GF-D8 (cell line): ENCODE measurements around the gene RBM47.
"Not testable (repeated sequence)": the region's sequence is repeated elsewhere in the genome, so short reads cannot be mapped to it uniquely, and the experiment has no call there.

Experiments
- DNase-seq: peaks from one replicate; lab custom pipeline; 2025; lab: John Stamatoyannopoulos, UW

Gene RBM47

DNA sequence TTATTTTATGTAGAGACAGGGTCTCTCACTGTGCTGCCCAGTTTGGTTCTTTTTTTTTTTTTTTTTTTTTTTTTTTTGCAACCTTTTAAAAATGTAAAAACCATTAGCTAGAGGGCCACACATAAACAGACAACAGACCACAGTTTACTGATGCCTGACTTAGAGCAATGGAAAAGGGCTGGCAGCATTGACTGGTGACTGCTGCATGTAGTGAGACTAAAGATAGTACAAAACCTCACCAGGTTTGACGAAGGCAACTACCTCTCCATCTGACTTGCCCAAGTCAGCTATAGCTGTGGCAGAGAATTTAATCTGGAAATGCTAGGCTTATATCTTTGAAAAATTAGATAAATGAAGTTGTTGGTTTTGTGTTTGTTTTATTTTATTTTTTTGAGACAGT is 102.9 kb downstream of the RBM47 start:
- DNase-seq, result no peak

DNA sequence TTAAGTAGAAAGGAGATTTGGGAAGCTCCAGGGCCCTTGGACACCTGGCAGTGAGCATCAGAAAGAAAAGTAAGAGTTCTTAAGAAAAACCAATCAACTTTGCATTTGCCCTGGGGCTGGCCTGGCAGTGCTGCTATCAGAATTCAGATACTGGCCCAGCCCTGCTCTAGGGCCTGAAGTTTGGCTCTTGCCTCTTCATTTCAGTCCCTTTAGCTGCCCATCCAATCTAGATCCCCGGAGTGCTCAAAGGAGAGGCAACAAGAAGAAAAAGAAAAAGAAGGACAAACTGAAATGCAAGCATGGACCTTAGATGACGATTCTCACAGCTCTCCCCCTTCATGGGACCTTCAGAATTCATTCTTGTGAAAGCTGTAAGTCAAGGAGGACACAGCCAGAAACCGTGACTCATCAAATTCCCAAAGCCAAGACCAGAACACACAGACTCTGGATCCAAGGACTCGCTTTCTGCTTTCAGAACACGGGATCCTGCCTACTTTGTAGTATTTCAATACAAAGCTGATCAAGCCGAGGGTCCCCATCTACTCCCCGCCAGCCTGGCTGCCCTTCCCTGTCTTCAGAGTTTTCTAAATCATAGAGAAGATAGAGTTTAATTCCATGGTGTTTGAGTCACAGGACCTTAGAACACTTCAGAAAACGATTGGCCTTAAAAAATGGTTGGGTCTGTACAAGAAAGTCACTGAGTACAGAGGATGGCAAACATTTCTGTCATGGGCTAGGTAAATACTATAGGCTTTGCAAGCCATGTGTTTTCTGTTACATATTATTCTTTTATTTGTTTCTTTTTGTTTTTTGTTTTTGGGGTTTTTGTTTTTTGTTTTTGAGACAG is 103.7 kb downstream of the RBM47 start:
- no peak for DNase-seq

DNA sequence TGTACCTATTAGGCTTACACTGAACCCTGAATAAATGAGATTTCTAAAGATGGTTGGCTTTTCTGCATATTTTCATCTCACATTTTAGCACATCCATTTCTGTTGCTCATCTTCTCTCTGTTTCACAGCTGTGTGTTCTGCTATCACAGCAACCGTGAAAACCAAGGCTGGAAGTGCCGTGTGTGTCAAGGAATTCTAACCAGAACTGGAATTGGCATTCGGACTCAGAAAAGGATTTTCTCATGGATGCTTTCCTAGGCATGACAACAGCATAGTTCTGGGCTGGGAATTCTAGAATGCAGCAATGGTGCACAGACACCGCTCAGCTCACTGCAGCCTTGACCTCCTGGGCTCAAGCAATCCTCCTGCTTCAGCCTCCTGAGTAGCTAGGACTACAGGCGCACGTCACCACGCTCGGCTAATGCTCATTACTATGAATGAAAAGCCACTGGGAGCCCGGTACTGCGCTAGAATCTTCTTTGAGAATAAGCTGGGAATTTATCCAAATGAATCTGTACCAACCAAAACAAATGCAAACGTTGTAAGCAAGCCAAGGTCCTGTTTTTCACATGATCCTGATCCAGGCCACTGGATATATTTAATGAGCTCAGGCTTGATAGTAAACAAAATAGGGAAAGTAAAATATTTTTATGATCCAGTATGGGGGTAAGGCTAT is 105.2 kb downstream of the RBM47 start:
- DNase-seq, result no peak

DNA sequence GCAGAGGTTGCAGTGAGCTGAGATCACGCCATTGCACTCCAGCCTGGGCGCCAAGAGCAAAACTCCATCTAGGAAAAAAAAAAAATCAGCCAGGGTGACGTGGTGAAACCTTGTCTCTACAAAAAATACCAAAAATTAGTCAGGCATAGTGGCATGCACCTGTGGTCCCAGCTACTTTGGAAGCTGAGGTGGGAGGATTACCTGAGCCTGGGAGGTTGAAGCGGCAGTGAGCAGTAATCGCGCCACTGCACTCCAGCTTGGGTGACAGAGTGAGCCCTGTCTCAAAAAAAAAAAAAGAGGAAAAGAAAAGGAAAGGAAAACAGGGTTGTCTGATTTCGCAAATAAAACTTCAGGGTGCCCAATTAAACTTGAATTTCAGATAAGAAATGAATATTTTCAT is 106.1 kb downstream of the RBM47 start:
- no peak for DNase-seq

DNA sequence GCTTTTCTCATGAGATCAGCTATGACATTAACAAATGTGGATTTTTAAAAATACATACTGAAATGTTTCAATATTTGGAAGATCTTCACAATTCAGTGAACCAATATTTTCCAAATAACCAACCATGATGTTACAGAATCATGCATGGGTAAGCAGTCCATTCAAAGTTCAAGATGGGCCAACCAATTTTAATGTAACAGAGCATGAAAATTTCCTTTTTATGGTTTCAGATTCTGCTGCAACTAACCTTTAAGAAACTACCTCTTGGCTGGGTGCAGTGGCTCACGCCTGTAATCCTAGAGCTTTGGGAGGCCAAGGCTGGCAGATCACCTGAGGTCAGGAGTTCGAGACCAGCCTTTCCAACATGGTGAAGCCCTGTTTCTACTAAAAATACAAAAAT is 107.7 kb downstream of the RBM47 start:
- DNase-seq, result no peak

DNA sequence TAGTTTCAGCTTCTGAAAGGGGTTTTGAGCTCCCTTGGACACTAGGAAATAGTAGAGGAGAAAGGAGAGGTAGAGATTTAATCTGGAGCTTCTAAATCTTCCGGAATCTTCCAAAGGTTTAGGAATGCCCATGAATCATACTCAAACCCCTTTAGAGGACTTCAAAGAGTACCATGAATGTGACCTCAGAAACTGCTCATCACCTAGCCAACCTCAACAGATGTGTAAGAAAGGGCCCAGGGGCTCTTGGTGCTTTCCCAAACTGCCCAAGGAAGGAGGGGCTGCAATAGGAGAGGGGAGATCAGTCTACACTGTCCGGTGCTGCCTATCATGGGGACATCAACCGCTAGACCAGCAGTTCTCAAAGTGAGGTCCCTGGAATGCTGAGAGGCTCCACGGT is 109.1 kb downstream of the RBM47 start:
- DNase-seq, result no peak

DNA sequence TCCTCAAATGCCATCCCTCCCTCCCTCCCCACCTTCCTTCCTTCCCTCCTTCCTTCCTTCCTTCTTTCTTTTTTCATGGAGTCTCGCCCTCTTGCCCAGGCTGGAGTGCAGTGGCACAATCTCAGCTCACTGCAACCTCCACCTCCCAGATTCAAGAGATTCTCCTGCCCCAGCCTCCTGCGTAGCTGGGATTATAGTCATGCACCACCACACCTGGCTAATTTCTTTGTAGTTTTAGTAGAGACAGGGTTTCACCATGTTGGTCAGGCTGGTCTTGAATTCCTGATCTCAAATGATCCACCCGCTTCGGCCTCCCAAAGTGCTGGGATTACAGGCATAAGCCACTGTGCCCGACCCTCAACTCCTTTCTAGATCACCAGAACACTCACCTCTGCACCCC is 112.6 kb downstream of the RBM47 start:
- not testable (repeated sequence) for DNase-seq

DNA sequence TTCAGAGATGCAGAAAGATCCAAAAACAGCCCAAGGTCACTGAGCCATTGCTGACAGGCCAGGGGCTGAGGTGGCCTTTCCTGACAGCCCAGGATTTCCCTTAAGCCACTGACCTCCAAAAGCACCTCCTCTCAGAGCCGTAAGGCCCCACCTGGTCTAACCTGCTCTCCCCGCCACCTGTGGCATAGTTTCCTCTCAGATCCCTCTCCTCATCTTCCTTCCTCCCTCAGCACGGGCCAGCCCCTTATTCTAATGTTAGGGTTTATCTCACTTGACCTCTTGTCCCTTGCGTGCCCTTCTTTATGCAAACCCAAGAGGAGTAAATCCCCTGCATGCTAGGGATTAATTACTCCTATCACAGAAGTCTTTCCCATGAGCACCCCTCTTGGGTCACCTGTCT is 113.0 kb downstream of the RBM47 start:
- DNase-seq, result no peak

DNA sequence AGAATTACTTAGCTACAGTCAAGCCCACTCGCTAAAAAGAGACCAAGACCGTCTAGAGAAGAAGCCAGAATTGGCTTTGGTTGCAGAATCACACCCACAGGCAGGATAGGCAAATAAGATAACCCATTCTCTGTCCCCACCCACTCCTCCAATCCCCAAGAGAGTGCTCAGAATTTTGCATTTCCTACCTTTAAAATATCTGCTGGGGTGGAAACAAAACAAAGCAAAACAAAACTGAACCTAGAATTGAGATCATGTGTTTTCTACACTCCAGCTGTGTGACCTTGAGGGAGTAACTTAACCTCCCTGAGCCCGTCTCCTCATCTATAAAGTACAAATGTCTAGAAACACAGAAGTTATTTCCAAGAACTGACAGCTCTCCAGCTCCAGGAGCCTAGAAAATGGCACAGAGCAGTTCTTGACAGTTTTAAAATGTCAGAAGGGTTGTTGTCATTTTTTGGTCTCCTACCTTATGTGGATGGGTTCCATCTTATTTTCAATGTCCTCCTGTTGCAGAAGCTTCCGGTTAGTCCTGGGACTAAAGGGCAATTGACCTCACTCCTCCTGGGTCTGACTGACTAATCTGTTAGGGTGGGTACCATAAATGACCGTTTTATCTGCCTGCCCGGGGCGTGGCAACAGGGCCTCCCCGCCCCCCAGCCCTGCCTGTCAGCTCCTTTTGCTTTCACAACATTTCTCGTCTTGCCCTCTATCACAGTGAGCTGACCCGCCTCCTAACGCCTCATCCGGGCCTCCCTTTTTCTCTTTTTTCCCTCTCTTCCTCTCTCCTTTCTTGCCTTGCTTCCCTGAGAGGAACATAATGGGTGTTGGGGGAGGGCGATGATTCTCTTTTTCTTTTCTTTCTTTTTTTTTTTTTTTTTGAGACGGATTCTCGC is 114.0 kb downstream of the RBM47 start:
- no peak for DNase-seq

DNA sequence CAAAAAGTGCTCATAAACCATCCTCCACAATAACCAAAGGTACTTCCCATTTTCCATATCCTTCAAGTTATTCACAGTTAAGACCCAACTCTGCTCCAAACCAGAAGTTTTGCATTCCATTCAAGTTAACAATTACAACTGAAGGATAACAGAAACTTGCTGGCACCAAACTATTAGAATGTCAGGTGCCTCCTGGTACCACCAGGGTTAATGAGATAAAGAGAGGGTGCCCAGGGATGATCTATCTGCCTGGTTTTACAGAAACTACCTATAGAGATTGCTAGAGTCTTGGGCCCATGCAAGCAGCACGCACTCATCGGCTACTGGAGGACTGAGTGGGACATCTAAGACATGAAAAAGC is 114.6 kb downstream of the RBM47 start:
- DNase-seq, result no peak

DNA sequence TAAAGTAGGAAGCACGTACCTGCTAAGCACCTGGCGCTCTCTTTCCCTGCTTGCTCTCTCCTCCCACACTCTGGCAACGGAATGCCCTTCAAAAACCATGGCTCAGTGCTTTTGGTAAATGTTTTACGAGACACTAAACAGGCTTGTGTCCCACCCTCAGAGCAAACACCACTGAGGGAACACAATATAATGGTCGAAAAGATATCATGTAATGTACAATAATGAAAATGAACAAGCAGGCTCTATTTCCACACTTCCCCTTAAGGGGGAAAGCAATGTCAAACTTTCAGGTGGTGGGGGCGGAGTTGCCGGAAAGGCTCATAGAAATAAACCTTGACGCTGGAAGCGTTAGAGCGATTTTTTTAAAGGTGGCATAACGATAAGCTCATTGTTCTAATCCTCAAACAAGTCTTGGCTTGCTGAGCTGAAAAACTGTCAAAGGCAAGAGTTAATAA is 115.1 kb downstream of the RBM47 start:
- DNase-seq, result no peak

DNA sequence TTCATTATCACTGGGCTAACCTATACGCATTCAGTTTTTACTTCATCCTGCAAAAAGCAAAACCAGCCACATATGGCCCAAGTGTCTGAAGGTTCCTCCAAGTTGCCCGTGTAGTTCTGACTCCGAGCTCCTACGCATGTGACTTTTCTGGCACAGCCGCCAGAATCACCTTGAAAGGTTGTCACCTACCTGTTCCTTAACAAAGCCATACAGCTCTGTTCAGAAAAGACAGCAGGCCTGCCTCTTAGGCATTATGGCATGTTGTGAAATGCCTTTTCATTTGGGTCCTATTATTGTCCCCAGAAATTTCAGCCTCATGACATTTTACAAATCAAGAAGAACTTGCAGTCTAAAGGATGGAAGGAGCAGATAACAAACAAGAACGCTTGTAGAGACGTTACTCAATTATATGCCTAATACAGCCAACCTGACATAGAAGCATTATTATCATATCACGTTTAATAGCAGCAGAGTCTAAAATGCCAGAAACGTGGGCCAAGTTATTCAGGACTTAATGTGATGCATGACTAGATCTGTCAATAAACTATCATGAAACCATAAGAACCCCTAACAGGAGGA is 118.5 kb downstream of the RBM47 start:
- no peak for DNase-seq

DNA sequence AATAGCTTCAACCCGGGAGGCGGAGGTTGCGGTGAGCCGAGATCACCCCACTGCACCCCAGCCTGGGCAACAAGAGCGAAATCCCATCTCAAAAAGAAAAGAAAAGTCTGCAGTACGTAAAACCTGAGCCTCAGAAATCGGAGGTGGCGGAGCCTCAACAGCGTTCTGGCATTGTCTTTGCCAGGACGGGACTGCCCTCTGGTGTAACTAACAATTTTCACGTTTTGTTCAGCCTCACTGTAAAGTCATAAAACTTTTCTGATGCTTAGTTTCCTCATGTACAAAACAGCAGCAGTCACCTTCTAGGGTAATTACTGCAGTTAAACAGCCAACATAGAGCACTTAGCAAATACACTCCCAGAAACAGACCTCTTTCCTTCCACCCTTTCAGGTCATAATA is 121.7 kb downstream of the RBM47 start:
- no peak for DNase-seq

DNA sequence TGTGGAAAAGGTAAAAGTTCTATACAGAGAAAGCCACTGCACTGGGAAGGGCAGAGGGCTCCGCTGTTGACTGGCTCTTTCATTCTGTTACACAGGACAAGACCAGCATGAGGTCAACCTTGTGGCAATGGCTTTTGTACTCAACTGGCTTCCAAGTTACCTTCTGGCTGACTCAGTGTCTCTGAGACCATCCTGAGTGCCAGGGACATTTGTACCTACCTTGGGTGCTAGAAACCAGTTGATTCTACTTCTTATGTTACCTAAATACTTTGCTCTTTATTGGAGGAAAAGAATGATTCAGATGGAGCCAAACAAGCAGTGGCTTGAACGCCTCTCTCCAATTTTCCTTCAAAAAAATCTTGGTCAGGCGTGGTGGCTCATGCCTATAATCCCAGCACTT is 123.2 kb downstream of the RBM47 start:
- DNase-seq, result no peak

DNA sequence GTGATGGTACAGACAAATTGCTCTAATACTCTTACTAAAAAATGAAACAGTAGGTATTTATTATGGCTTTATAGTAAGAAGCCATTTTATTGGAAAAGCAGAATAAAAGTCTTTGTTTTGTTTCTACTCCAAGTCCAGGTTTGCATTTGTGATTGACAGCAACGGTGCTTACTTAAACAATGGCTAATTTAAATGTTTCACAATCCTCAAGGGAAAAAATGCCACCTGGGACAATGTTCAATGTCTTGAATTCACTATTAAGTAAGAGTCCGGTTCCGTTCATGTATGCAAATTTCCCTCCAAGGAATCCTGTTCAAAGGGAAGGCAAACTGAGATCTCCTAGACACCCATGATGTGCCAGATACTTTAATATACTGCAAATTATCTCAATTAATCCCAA is 123.6 kb downstream of the RBM47 start:
- DNase-seq, result no peak

DNA sequence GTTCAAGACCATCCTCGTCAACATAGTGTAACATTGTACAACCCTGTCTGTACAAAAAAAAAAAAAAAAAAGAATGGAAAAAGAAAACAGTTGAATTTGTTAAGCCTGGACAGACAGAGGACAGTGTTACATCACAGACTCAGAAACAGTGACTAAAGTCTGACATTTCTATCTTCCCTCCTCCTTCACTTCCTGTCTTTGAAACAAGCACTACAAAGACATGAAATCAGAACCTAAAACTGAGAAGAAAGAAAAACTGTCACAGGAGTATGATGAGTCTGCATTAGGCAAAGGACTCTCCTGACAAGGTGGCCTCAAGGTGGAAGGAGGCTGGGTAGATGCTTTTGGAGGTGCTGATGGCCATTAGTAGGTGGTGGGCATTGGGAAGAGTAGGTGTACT is 126.7 kb downstream of the RBM47 start:
- no peak for DNase-seq

DNA sequence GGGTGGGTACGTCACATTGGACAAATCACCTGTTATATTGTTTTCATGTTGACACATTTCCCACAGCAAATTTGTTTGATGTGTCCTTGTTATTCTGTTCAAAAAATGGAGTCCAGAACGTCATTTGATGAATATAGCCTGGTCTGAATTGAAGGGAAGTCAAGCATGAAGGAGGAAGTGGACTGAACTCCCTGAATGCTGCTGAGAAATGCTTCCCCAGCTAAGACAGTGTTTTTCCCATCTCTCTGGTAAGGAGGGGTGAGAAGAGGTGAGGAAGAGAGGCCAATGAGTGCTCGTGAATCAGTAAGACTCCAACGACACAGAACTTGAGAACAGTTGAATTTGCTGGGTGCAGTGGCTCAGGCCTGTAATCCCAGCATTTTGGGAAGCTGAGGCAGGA is 127.4 kb downstream of the RBM47 start:
- DNase-seq, result no peak

DNA sequence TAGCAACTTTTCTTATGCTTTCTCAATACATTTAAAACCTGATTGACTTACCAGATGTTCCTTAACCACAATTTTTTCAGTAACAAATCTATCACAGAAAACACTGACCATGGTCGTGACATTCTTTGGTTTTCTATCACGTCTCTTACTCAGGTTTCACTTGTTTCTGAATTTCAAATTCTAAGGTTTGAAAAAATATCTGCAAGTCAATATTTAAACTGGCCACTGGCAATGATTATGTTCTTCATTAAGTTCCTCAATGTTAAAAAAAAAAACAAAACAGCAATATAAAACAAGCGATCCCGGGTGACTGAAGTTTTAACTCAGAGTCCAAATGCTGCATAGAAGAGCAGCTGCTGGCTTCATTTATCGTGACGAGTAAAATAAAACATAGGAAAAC is 128.9 kb downstream of the RBM47 start:
- no peak for DNase-seq

DNA sequence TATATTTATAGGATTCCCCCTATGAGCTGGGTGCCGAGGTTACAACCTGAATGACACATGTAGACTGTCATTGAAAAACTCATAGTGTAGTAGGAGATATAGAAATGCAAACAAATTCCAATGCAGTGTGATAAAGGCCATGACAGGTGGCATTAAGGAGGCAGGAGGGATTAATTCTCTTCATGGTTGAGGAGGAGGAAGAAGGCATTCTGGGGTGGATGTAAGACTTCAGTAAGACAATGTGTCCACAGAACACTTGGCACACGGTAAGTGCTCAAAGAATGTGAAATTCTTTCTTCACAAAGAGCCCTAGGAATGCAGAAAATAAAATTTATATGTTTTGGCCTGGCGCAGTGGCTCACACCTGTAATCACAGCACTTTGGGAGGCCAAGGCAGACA is 136.5 kb downstream of the RBM47 start:
- DNase-seq, result no peak

DNA sequence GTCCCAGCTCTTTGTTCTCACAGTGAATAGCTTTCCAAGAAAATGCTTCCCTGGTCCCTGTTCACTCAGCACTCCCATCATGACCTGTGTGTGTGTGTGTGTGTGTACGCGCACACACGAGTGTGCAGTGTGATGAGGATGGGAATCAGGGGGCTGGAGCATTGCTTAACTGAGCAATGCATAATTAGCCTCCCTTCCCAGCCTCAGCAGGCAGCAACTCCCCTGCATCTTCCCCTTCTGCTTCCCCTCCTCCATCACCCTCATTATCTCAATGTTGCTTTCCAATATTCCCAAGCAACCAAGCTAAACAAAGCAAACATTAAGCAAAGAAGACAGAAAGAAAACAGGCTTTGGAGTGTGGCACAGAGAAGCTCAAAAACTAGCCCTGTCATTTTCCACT is 137.0 kb downstream of the RBM47 start:
- DNase-seq, result no peak

DNA sequence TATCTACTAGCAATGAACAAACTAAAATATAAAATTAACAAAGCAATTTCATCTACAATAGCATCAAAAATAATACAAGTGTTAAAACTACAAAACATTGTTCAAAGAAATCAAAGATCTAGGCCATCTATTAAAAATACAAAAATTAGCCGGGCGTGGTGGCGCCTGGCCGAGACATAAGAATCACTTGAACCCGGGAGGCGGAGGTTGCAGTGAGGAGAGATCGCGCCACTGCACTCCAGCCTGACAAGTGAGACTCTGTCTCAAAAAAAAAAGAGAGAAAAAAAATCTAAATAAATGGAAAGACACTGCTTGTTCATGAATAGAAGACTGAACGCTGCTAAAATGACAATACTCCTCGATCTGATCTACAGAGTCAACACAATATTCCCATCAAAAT is 139.2 kb downstream of the RBM47 start:
- no peak for DNase-seq

DNA sequence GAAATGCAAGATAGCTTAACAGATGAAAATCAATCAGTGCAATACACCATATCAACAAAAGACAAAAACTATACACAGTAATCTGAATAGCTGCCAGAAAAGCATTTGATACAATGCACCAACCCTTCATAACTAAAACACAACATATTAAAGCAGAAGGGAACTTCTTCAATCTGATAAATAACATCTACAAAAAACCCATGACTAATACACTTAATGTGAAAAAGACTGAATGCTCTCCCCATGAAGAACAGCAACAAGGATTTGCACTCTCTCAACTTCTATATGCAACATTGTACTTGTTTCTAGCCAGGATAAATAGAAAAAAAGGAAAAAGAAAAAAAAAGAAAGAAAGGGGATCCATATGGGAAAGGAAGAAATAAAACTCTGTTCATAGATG is 139.7 kb downstream of the RBM47 start:
- DNase-seq, result no peak
